BLaER1 (cell line): ENCODE results near the gene IHH.

Experiments used
- H3K27ac ChIP-seq: shearing (Covaris generic); formaldehyde crosslinking; 2 replicates; pipeline ENCODE4 v1.8.1; 2022
- H3K27me3 ChIP-seq: shearing (Covaris generic); formaldehyde crosslinking; 2 replicates; pipeline ENCODE4 v1.8.1; 2022
- H3K36me3 ChIP-seq: shearing (Covaris generic); formaldehyde crosslinking; 2 replicates; pipeline ENCODE4 v1.8.1; 2022
- H3K4me1 ChIP-seq: shearing (Covaris generic); formaldehyde crosslinking; 2 replicates; pipeline ENCODE4 v1.8.1; 2022
- H3K4me2 ChIP-seq: shearing (Covaris generic); formaldehyde crosslinking; 2 replicates; pipeline ENCODE4 v1.8.1; 2022
- H3K4me3 ChIP-seq: shearing (Covaris generic); formaldehyde crosslinking; 2 replicates; pipeline ENCODE4 v1.8.1; 2022
- H3K9ac ChIP-seq: shearing (Covaris generic); formaldehyde crosslinking; 2 replicates; pipeline ENCODE4 v1.8.1; 2022
- H3K9me3 ChIP-seq: shearing (Covaris generic); formaldehyde crosslinking; 2 replicates; pipeline ENCODE4 v1.8.1; 2022
- H4K20me1 ChIP-seq: shearing (Covaris generic); formaldehyde crosslinking; 2 replicates; pipeline ENCODE4 v1.8.1; 2022
- Cebpa-rat ChIP-seq: shearing (Covaris generic); IDR thresholded peaks from 2 replicates; pipeline ENCODE4 v1.8.1; 2022

IHH gene

GRCh38 chr2:219089330-219089729 is 28.6 kb upstream of the IHH start:
- no peak for TF ChIP-seq Cebpa-rat
- no peak overlapping the region for H3K4me3 ChIP-seq
- H3K4me2 ChIP-seq = no peak overlapping the region
- no peak overlapping the region for H3K9ac ChIP-seq
- H3K4me1 ChIP-seq = peaks cover 7% of the 10 kb centered on the region
- no peaks in the 10 kb centered on the region for H3K9me3 ChIP-seq
- no peak overlapping the region for H3K27ac ChIP-seq
- peaks cover 8% of the 10 kb centered on the region; the same call in 1 of the 2 replicates for H4K20me1 ChIP-seq
- no peaks in the 10 kb centered on the region for H3K36me3 ChIP-seq
- H3K27me3 ChIP-seq = no peaks in the 10 kb centered on the region

GRCh38 chr2:219087848-219088247 is 27.1 kb upstream of the IHH start:
- no peak overlapping the region for H3K4me2 ChIP-seq
- H3K9me3 ChIP-seq = no peaks in the 10 kb centered on the region
- peaks cover 8% of the 10 kb centered on the region; the same call in 1 of the 2 replicates for H4K20me1 ChIP-seq
- no peak overlapping the region for H3K27ac ChIP-seq
- H3K4me1 ChIP-seq = 0 out of 2 replicates have a peak, but pooled peaks cover 6% of the 10 kb centered on the region
- TF ChIP-seq Cebpa-rat = no peak
- H3K9ac ChIP-seq = no peak overlapping the region
- H3K36me3 ChIP-seq = no peaks in the 10 kb centered on the region
- H3K27me3 ChIP-seq = no peaks in the 10 kb centered on the region
- H3K4me3 ChIP-seq = no peak overlapping the region

- no peak overlapping the region for H3K4me3 ChIP-seq
- no peaks in the 10 kb centered on the region for H3K36me3 ChIP-seq
- H3K27ac ChIP-seq = no peak overlapping the region
- H3K9ac ChIP-seq = no peak overlapping the region
- peaks cover 8% of the 10 kb centered on the region; the same call in 1 of the 2 replicates for H4K20me1 ChIP-seq
- no peak overlapping the region for H3K4me2 ChIP-seq
- H3K27me3 ChIP-seq = no peaks in the 10 kb centered on the region
- H3K4me1 ChIP-seq = 0 out of 2 replicates have a peak, but pooled peaks cover 6% of the 10 kb centered on the region
- no peak for TF ChIP-seq Cebpa-rat
- H3K9me3 ChIP-seq = no peaks in the 10 kb centered on the region
Observed at GRCh38 chr2:219087361-219087760, 26.6 kb upstream of the IHH start.

- no peaks in the 10 kb centered on the region for H3K9me3 ChIP-seq
- TF ChIP-seq Cebpa-rat = no peak
- H3K4me3 ChIP-seq = no peak overlapping the region
- no peak overlapping the region for H3K4me2 ChIP-seq
- H3K9ac ChIP-seq = no peak overlapping the region
- no peaks in the 10 kb centered on the region for H3K27me3 ChIP-seq
- peaks cover 8% of the 10 kb centered on the region; the same call in 1 of the 2 replicates for H4K20me1 ChIP-seq
- H3K36me3 ChIP-seq = no peaks in the 10 kb centered on the region
- no peak overlapping the region for H3K27ac ChIP-seq
- peaks cover 15% of the 10 kb centered on the region for H3K4me1 ChIP-seq
Observed at GRCh38 chr2:219086196-219086595, 25.5 kb upstream of the IHH start.

- no peak overlapping the region for H3K4me3 ChIP-seq
- H3K4me2 ChIP-seq = no peak overlapping the region
- H3K27ac ChIP-seq = no peak overlapping the region
- H4K20me1 ChIP-seq = peaks cover 8% of the 10 kb centered on the region; the same call in 1 of the 2 replicates
- H3K27me3 ChIP-seq = no peaks in the 10 kb centered on the region
- TF ChIP-seq Cebpa-rat = no peak
- peaks cover 20% of the 10 kb centered on the region for H3K4me1 ChIP-seq
- H3K36me3 ChIP-seq = no peaks in the 10 kb centered on the region
- no peak overlapping the region for H3K9ac ChIP-seq
- H3K9me3 ChIP-seq = no peaks in the 10 kb centered on the region
Observed at GRCh38 chr2:219084791-219085190, 24.1 kb upstream of the IHH start.

- no peak overlapping the region for H3K27ac ChIP-seq
- H4K20me1 ChIP-seq = peaks cover 8% of the 10 kb centered on the region; the same call in 1 of the 2 replicates
- no peaks in the 10 kb centered on the region for H3K9me3 ChIP-seq
- H3K36me3 ChIP-seq = peaks cover 6% of the 10 kb centered on the region
- H3K9ac ChIP-seq = no peak overlapping the region
- no peak overlapping the region for H3K4me3 ChIP-seq
- H3K4me2 ChIP-seq = no peak overlapping the region
- H3K4me1 ChIP-seq = peaks cover 34% of the 10 kb centered on the region
- no peak for TF ChIP-seq Cebpa-rat
- H3K27me3 ChIP-seq = no peaks in the 10 kb centered on the region
Observed at GRCh38 chr2:219082332-219082958, 21.7 kb upstream of the IHH start.

- Histone ChIP-seq H3K36me3 (peaks cover 12% of the 10 kb centered on the region), H3K27me3 (no peaks in the 10 kb centered on the region), H3K4me2 (peak overlapping the region; percentile 3), H3K4me1 (peaks cover 34% of the 10 kb centered on the region), H3K9ac (no peak overlapping the region), H3K4me3 (no peak overlapping the region), H3K9me3 (no peaks in the 10 kb centered on the region), H3K27ac (no peak overlapping the region), H4K20me1 (peaks cover 8% of the 10 kb centered on the region; the same call in 1 of the 2 replicates)
- TF ChIP-seq Cebpa-rat = no peak
Observed at GRCh38 chr2:219081701-219082331, 21.1 kb upstream of the IHH start.

- no peaks in the 10 kb centered on the region for H3K27me3 ChIP-seq
- H3K4me2 ChIP-seq = peak overlapping the region; percentile 3; the same call in 1 of the 2 replicates
- no peak overlapping the region for H3K9ac ChIP-seq
- TF ChIP-seq Cebpa-rat = no peak
- H3K36me3 ChIP-seq = peaks cover 20% of the 10 kb centered on the region
- H3K4me1 ChIP-seq = peaks cover 34% of the 10 kb centered on the region
- no peak overlapping the region for H3K4me3 ChIP-seq
- H4K20me1 ChIP-seq = peaks cover 8% of the 10 kb centered on the region; the same call in 1 of the 2 replicates
- H3K27ac ChIP-seq = no peak overlapping the region
- H3K9me3 ChIP-seq = no peaks in the 10 kb centered on the region
Observed at GRCh38 chr2:219081096-219081495, 20.4 kb upstream of the IHH start.

GRCh38 chr2:219079417-219079816 is 18.7 kb upstream of the IHH start:
- no peaks in the 10 kb centered on the region for H4K20me1 ChIP-seq
- no peak overlapping the region for H3K27ac ChIP-seq
- no peak overlapping the region for H3K4me2 ChIP-seq
- H3K9ac ChIP-seq = no peak overlapping the region
- no peaks in the 10 kb centered on the region for H3K27me3 ChIP-seq
- H3K9me3 ChIP-seq = no peaks in the 10 kb centered on the region
- no peak for TF ChIP-seq Cebpa-rat
- H3K4me1 ChIP-seq = peaks cover 29% of the 10 kb centered on the region
- no peak overlapping the region for H3K4me3 ChIP-seq
- H3K36me3 ChIP-seq = peaks cover 36% of the 10 kb centered on the region

GRCh38 chr2:219078951-219079350 is 18.2 kb upstream of the IHH start:
- Histone ChIP-seq H3K27ac (no peak overlapping the region), H3K36me3 (peaks cover 41% of the 10 kb centered on the region), H3K27me3 (no peaks in the 10 kb centered on the region), H3K4me1 (peaks cover 29% of the 10 kb centered on the region), H3K4me3 (no peak overlapping the region), H3K9me3 (no peaks in the 10 kb centered on the region), H4K20me1 (no peaks in the 10 kb centered on the region), H3K4me2 (0 out of 2 replicates have a peak overlapping the region, but pooled peaks have one; percentile 22), H3K9ac (no peak overlapping the region)
- no peak for TF ChIP-seq Cebpa-rat
